ENCODE results near the gene NTHL1.

DNA sequence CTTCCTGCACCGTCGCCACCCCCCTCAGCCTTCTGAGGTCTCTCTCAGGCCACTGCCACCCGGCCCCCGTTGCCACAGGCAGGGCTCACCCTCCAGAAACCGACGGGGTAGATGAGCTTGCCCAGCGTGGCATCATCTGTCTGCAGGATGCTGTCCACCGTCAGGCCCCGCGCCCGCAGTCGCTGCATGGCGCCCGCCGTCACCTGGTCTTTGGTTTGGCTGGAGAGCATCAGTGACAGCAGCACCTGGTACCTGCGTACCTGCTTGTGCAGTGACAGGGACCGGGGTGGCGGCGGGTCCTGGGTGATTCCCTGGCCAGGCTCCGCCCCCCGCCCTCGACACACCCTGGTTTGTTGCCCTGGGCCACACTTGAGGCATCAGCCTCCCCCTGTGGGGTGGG, 3.1 kb downstream of the NTHL1 start:
- TF ChIP-seq RFXAP (CRISPR knock-in tag; IDR thresholded peaks at IDR 0.05; ENCODE audit: borderline replicate concordance) (no peak), ZNF335 (CRISPR knock-in tag; IDR thresholded peaks at IDR 0.05) (no peak), RXRB (CRISPR knock-in tag; IDR thresholded peaks at IDR 0.05; ENCODE audit: borderline replicate concordance) (no peak)
- TF ChIP-seq, protein P1, sequence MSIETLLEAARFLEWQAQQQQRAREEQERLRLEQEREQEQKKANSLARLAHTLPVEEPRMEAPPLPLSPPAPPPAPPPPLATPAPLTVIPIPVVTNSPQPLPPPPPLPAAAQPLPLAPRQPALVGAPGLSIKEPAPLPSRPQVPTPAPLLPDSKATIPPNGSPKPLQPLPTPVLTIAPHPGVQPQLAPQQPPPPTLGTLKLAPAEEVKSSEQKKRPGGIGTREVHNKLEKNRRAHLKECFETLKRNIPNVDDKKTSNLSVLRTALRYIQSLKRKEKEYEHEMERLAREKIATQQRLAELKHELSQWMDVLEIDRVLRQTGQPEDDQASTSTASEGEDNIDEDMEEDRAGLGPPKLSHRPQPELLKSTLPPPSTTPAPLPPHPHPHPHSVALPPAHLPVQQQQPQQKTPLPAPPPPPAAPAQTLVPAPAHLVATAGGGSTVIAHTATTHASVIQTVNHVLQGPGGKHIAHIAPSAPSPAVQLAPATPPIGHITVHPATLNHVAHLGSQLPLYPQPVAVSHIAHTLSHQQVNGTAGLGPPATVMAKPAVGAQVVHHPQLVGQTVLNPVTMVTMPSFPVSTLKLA (IDR thresholded peaks at IDR 0.05) = no peak
- TF ChIP-seq, protein P2, sequence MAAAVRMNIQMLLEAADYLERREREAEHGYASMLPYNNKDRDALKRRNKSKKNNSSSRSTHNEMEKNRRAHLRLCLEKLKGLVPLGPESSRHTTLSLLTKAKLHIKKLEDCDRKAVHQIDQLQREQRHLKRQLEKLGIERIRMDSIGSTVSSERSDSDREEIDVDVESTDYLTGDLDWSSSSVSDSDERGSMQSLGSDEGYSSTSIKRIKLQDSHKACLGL (CRISPR knock-in tag; IDR thresholded peaks at IDR 0.05) = no peak
